OCI-LY7 (cell line): ENCODE results near the gene AMFR.

Source experiments
- CTCF ChIP-seq: fragments of 200-600 bp; sonication (generic); conservative IDR thresholded peaks from 2 replicates; pipeline ENCODE4 v1.5.1; 2014; ENCODE audit warnings: mild to moderate bottlenecking, antibody characterized with exemption, low read length, moderate library complexity, mixed read lengths
- EZH2phosphoT487 ChIP-seq: fragments of 200-600 bp; sonication (generic); IDR thresholded peaks from 2 replicates; pipeline ENCODE4 v1.6.1; 2018; ENCODE audit warnings: low read depth, borderline replicate concordance, mild to moderate bottlenecking, mixed run types, antibody characterized with exemption, low read length, moderate library complexity, mixed read lengths

GRCh38 chr16:56336711-56337110, 88.6 kb downstream of the AMFR start:
- TF ChIP-seq CTCF (no peak), EZH2phosphoT487 (no peak)
